ENCODE measurements around the gene CTBP2.

GRCh38 chr10:125130916-125131315 is 29.4 kb downstream of the CTBP2 start:
- no peak for TF ChIP-seq MYC (IDR thresholded peaks at IDR 0.05; ENCODE audit: insufficient read depth, insufficient read length, insufficient replicate concordance, low read length, severe bottlenecking)
- TF ChIP-seq CTCF (IDR thresholded peaks at IDR 0.05 in 2 of 3, conservative IDR thresholded peaks at IDR 0.05 in 1 of 3; ENCODE audit: control insufficient read depth in 2 of 3, extremely low read depth in 1 of 3, insufficient read depth in 1 of 3, low read depth in 3 of 3, low read length in 3 of 3): no peak
- no peak for TF ChIP-seq FOXM1 (IDR thresholded peaks at IDR 0.05; ENCODE audit: low read depth, low read length)
- no peak for TF ChIP-seq ZNF274 (IDR thresholded peaks at IDR 0.05; ENCODE audit: insufficient read depth, insufficient read length)
- TF ChIP-seq IKZF1 (conservative IDR thresholded peaks at IDR 0.05): no peak
- TF ChIP-seq POLR2A (IDR thresholded peaks at IDR 0.05; ENCODE audit: low read depth, low read length): no peak

All from GM12878 (cell line).